Left ventricle myocardium inferior (tissue), 1 donor: ENCODE results near the gene SLC1A7. TPM values are rescaled to one million over a fixed set of nuclear protein-coding genes. Genes with fewer than 3 reads are reported as not detected.

Experiments used
- DNase-seq: peaks from one replicate; pipeline ENCODE4 v3.0.0-alpha.2; 2020
- H3K27ac ChIP-seq: fragments of 200-600 bp; replicated peaks from 2 replicates; pipeline ENCODE4 v1.8.0; 2021
- H3K27me3 ChIP-seq: fragments of 200-600 bp; 2 replicates; pipeline ENCODE4 v1.8.0; 2021; ENCODE audit warnings: low read depth
- H3K36me3 ChIP-seq: fragments of 200-600 bp; 2 replicates; pipeline ENCODE4 v1.8.0; 2021
- H3K4me1 ChIP-seq: fragments of 200-600 bp; 2 replicates; pipeline ENCODE4 v1.8.0; 2021
- H3K4me3 ChIP-seq: fragments of 200-600 bp; 2 replicates; pipeline ENCODE4 v1.8.0; 2021; ENCODE audit warnings: mild to moderate bottlenecking, moderate library complexity
- H3K9me3 ChIP-seq: fragments of 200-600 bp; replicated peaks from 2 replicates; pipeline ENCODE4 v1.8.0; 2021
- CTCF ChIP-seq: fragments of 200-600 bp; IDR thresholded peaks from 2 replicates; pipeline ENCODE4 v1.8.0; 2021; ENCODE audit warnings: antibody characterized with exemption, mild to moderate bottlenecking, borderline replicate concordance
- intact Hi-C: fragments of 100-400 bp; cut with micrococcal nuclease; formaldehyde crosslinking; loops from one replicate; pipeline ENCODE4 v1.11.0; 2022
- total RNA-seq: library from RNA; stranded (reverse); fragmentation: NEBNext Ultra II Directional; extraction: Animal tissue kit (Norgen Biotek cat#: 25700); gene quantifications from one replicate; pipeline ENCODE4 v1.2.1, GENCODE V29; 2021
- donor health status: DM: no; HTN: yes; CAD: no; lungs with severe emphysema.

Gene SLC1A7
- total RNA-seq, 1 donor from 2014 or later: 0.44 TPM

GRCh38 chr1:53093451-53093754 is 49.0 kb downstream of the SLC1A7 start:
- no peaks in the 10 kb centered on the region for H3K9me3 ChIP-seq
- H3K27ac ChIP-seq: no peak overlapping the region
- DNase-seq: no peak
- intact Hi-C loops: no loop called here
- H3K36me3 ChIP-seq: no peaks in the 10 kb centered on the region
- TF ChIP-seq CTCF: no peak
- H3K4me1 ChIP-seq: peaks cover 21% of the 10 kb centered on the region
- no peaks in the 10 kb centered on the region for H3K27me3 ChIP-seq
- no peak overlapping the region for H3K4me3 ChIP-seq

- Histone ChIP-seq H3K36me3 (no peaks in the 10 kb centered on the region), H3K9me3 (no peaks in the 10 kb centered on the region), H3K4me3 (no peak overlapping the region), H3K27me3 (no peaks in the 10 kb centered on the region), H3K27ac (no peak overlapping the region), H3K4me1 (peaks cover 21% of the 10 kb centered on the region)
- TF ChIP-seq CTCF: no peak
- no peak for DNase-seq
- intact Hi-C loops: no loop called here
These were observed 49.6 kb downstream of the SLC1A7 start for GRCh38 chr1:53092659-53093450.

- H3K36me3 ChIP-seq: no peaks in the 10 kb centered on the region
- DNase-seq: peak; percentile 80
- no peak overlapping the region for H3K4me3 ChIP-seq
- H3K27ac ChIP-seq: peak overlapping the region; percentile 44
- H3K9me3 ChIP-seq: no peaks in the 10 kb centered on the region
- peaks cover 24% of the 10 kb centered on the region for H3K4me1 ChIP-seq
- H3K27me3 ChIP-seq: no peaks in the 10 kb centered on the region
- intact Hi-C loops: no loop called here
- peak; percentile 30 for TF ChIP-seq CTCF
These were observed 50.4 kb downstream of the SLC1A7 start for GRCh38 chr1:53091841-53092645.

GRCh38 chr1:53090227-53091147 is 52.0 kb downstream of the SLC1A7 start:
- Histone ChIP-seq H3K36me3 (no peaks in the 10 kb centered on the region), H3K27ac (peak overlapping the region; percentile 36), H3K4me1 (peaks cover 36% of the 10 kb centered on the region), H3K27me3 (no peaks in the 10 kb centered on the region), H3K4me3 (no peak overlapping the region), H3K9me3 (no peaks in the 10 kb centered on the region)
- DNase-seq: peak; percentile 53
- intact Hi-C loops: no loop called here
- TF ChIP-seq CTCF: no peak
